RWPE2 (cell line): ENCODE results near the gene SPIN3.
A peak's percentile ranks its signal among the peaks of the same experiment; 100 is the strongest.

Experiments
- ATAC-seq: fragments of 200-7000 bp; cut with Tn5 transposase; 3 replicates; pipeline ENCODE4 v1.9.1; 2021; ENCODE audit warnings: low read depth
- DNase-seq: peaks from one replicate; pipeline ENCODE4 v3.0.0-alpha.2; 2020; ENCODE audit warnings: low spot score
- H3K27ac ChIP-seq: fragments of 450-650 bp; 2 replicates; pipeline ENCODE4 v1.5.1; 2017; ENCODE audit warnings: mild to moderate bottlenecking; ENCODE audit not compliant: poor library complexity, severe bottlenecking
- H3K27me3 ChIP-seq: fragments of 250-450 bp; sonication (Bioruptor Pico); 2 replicates; pipeline ENCODE4 v1.5.1; 2021; ENCODE audit warnings: mild to moderate bottlenecking, moderate library complexity; ENCODE audit not compliant: insufficient read depth, poor library complexity, severe bottlenecking
- H3K36me3 ChIP-seq: fragments of 250-450 bp; sonication (Bioruptor Pico); 2 replicates; pipeline ENCODE4 v1.5.1; 2020; ENCODE audit warnings: low read depth, mild to moderate bottlenecking, moderate library complexity
- H3K4me1 ChIP-seq: fragments of 250-450 bp; sonication (Bioruptor Pico); 2 replicates; pipeline ENCODE4 v1.5.1; 2021; ENCODE audit warnings: mild to moderate bottlenecking, moderate library complexity; ENCODE audit not compliant: insufficient read depth, poor library complexity, severe bottlenecking
- H3K4me3 ChIP-seq: fragments of 250-450 bp; sonication (Bioruptor Pico); 2 replicates; pipeline ENCODE4 v1.5.1; 2021; ENCODE audit warnings: mild to moderate bottlenecking, moderate library complexity; ENCODE audit not compliant: severe bottlenecking
- H3K9me3 ChIP-seq: fragments of 250-450 bp; sonication (Bioruptor Pico); 2 replicates; pipeline ENCODE4 v1.5.1; 2021; ENCODE audit warnings: mild to moderate bottlenecking, moderate library complexity; ENCODE audit not compliant: severe bottlenecking
- TF ChIP-seq, protein P1 (sequence below): fragments of 450-650 bp; IDR thresholded peaks from one replicate; pipeline ENCODE4 v1.5.1; 2017; ENCODE audit warnings: mild to moderate bottlenecking, moderate library complexity; ENCODE audit not compliant: poor library complexity, severe bottlenecking

SPIN3 gene

DNA sequence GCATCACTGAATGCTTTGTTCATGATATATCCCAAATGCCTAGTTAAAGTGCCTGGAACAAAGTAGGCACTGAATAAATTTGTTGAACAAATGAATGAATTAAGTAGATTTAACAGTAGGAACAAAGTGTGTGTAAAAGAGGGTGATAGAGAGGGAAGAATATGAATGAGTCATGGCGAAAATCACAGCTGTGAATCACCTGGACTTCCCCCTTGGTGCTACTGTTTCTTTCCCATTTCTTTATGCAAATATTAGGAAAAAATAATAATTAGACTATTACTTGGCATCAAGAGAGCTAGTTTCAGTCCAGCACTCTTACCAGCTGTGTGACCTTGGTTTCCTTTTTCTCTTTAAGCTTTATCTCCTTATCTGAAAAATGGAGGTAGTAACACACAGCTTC is 9.2 kb downstream of the SPIN3 start:
- H3K4me3 ChIP-seq = no peak overlapping the region
- ATAC-seq (no peak), DNase-seq (no peak)
- TF ChIP-seq, protein P1, sequence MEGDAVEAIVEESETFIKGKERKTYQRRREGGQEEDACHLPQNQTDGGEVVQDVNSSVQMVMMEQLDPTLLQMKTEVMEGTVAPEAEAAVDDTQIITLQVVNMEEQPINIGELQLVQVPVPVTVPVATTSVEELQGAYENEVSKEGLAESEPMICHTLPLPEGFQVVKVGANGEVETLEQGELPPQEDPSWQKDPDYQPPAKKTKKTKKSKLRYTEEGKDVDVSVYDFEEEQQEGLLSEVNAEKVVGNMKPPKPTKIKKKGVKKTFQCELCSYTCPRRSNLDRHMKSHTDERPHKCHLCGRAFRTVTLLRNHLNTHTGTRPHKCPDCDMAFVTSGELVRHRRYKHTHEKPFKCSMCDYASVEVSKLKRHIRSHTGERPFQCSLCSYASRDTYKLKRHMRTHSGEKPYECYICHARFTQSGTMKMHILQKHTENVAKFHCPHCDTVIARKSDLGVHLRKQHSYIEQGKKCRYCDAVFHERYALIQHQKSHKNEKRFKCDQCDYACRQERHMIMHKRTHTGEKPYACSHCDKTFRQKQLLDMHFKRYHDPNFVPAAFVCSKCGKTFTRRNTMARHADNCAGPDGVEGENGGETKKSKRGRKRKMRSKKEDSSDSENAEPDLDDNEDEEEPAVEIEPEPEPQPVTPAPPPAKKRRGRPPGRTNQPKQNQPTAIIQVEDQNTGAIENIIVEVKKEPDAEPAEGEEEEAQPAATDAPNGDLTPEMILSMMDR = no peak
- H3K36me3 ChIP-seq = no peaks in the 10 kb centered on the region
- no peaks in the 10 kb centered on the region for H3K9me3 ChIP-seq
- no peaks in the 10 kb centered on the region for H3K27me3 ChIP-seq
- H3K27ac ChIP-seq = no peak overlapping the region
- no peaks in the 10 kb centered on the region for H3K4me1 ChIP-seq

DNA sequence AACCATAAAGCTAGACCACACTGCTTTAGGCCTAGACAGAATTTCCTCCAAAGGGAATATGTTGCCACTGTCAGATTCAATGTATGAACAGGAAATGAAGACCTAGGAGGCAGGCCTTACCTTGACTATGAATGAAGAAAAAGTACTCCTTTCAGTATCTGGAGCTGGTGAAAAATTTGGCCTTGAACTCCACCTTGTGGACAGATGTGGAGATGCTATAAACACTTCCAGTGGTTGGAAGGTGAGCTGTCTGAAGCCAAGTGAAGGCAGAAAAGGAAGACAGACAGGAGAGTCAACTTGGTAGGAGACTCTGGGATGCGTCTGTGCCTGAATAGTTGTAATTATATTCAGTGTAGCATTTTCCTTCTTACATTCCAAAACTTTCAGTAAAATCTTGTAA is 17.2 kb downstream of the SPIN3 start:
- ATAC-seq (peak; percentile 78), DNase-seq (no peak)
- TF ChIP-seq, protein P1 = peak; percentile 60
- Histone ChIP-seq H3K27me3 (no peaks in the 10 kb centered on the region), H3K27ac (no peak overlapping the region), H3K36me3 (peaks cover 10% of the 10 kb centered on the region), H3K9me3 (no peaks in the 10 kb centered on the region), H3K4me3 (no peak overlapping the region), H3K4me1 (no peaks in the 10 kb centered on the region)

DNA sequence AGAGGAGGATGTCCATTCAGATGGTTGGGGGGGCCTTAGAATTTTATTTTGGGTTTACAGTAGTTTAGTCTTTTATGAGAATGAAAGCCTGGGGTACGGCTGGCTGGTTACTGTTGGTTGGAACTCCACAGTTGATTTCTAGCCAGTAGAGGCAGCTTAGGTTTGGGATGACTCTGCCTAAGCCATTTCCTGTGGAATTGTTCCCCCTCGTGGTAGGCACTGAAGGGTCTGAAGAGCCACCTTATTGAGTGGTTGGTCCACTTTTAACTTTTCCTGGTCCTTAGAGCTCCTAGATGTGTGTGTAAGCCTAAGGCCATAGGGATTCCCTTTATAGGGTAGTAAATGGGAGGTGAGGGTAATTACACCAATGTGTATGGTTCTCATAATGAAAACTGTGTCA is 19.7 kb downstream of the SPIN3 start:
- H3K27me3 ChIP-seq = no peaks in the 10 kb centered on the region
- TF ChIP-seq, protein P1 = no peak
- H3K36me3 ChIP-seq = peaks cover 10% of the 10 kb centered on the region
- ATAC-seq = no peak; the same call in 2 of the 3 replicates
- no peaks in the 10 kb centered on the region for H3K9me3 ChIP-seq
- H3K27ac ChIP-seq = no peak overlapping the region
- H3K4me1 ChIP-seq = no peaks in the 10 kb centered on the region
- DNase-seq = no peak
- no peak overlapping the region for H3K4me3 ChIP-seq

- DNase-seq (no peak), ATAC-seq (no peak)
- Histone ChIP-seq H3K4me3 (no peak overlapping the region), H3K9me3 (no peaks in the 10 kb centered on the region), H3K4me1 (no peaks in the 10 kb centered on the region), H3K36me3 (peaks cover 10% of the 10 kb centered on the region), H3K27ac (no peak overlapping the region), H3K27me3 (no peaks in the 10 kb centered on the region)
- TF ChIP-seq, protein P1 = no peak
Measured at GRCh38 chrX:56974408-56974807, 20.9 kb downstream of the SPIN3 start.

DNA sequence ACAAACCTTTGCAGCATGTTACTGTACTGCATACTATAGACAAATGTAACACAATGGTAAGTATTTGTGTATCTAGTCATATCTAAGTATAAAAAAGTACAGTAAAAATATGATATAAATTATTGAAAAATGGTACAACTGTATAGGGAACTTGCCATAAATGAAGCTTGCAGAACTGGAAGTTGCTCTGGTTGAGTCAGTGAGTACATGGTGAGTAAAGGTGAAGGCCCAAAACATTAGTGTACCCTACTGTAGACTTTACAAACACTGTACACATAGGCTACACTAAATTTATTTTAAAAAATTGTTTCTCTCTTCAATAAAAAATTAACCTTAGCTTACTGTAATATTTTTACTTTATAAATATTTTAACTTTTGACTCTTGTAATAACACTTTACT is 25.8 kb downstream of the SPIN3 start:
- ATAC-seq (no peak), DNase-seq (no peak)
- no peak overlapping the region for H3K4me3 ChIP-seq

More for the DNA sequence above, 25.8 kb downstream of the SPIN3 start:
- TF ChIP-seq, protein P1 = no peak
- Histone ChIP-seq H3K27ac (no peak overlapping the region), H3K36me3 (no peaks in the 10 kb centered on the region), H3K9me3 (no peaks in the 10 kb centered on the region), H3K27me3 (no peaks in the 10 kb centered on the region), H3K4me1 (no peaks in the 10 kb centered on the region)
